Stimulated activated naive CD4-positive, alpha-beta T cell (primary cell): ENCODE data around the gene LRR1.
"Not testable (repeated sequence)": the region's sequence is repeated elsewhere in the genome, so short reads cannot be mapped to it uniquely, and the experiment has no call there.

Source experiments
- DNase-seq, 6 experiments: peaks; one replicate each; lab custom pipeline; 2025; lab: John Stamatoyannopoulos, UW

LRR1 gene

GRCh38 chr14:49585803-49586672, 12.7 kb upstream of the LRR1 start, which contains the start of gene RPS29:
Gene RPS29, minus strand, starts transcription at chr14:49586380. Its CDS starts 34 bp downstream, at chr14:49586346.
- peak; percentile 97 to 99 (median 98) for DNase-seq

GRCh38 chr14:49586673-49587460, 11.9 kb upstream of the LRR1 start:
- peak in 3 of 6 experiments; percentile 50 to 92 (median 88) for DNase-seq

- no peak for DNase-seq
Measured at GRCh38 chr14:49589387-49589786, 9.4 kb upstream of the LRR1 start.

DNA sequence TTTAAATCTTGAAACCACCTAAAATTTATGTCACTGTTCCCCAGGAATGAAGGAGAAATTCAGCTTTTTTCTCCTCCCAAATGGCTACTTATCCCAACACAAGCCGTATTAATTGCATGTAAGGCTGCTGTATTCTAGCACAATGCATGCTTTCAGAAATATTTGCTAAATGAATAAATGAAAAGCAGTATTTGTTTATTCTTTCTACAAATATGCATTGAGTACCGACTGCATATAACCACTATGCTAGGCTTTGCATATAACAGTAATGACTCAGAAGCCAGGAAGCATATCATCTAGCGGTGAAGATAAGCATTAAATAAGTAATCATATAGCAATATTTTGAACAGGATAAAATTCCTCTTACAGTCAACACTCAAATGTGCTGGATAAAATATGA, 5.7 kb upstream of the LRR1 start:
- DNase-seq = no peak

- DNase-seq = no peak
Measured at GRCh38 chr14:49594347-49595091, 4.2 kb upstream of the LRR1 start.

DNA sequence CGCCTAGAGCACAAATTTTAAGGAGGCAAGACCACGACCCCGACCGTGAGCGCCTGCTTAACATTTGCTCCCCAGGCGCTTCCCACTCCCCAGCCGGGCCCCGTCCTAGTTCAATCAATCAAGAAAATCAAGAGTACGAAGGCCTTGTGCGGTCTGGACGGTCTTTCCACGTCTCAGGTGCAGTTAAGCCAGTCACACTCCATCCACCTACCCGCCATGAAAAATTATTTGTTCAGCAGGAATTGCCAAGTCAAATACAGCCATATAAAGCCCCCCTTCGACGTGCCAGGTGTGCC, 603 bp upstream of the LRR1 start:
- peak in 1 of 6 experiments; percentile 34 for DNase-seq

GRCh38 chr14:49607583-49607982, 8.8 kb downstream of the LRR1 start:
- DNase-seq = no peak

- no peak for DNase-seq
Measured at GRCh38 chr14:49612251-49612650, 13.5 kb downstream of the LRR1 start.

DNA sequence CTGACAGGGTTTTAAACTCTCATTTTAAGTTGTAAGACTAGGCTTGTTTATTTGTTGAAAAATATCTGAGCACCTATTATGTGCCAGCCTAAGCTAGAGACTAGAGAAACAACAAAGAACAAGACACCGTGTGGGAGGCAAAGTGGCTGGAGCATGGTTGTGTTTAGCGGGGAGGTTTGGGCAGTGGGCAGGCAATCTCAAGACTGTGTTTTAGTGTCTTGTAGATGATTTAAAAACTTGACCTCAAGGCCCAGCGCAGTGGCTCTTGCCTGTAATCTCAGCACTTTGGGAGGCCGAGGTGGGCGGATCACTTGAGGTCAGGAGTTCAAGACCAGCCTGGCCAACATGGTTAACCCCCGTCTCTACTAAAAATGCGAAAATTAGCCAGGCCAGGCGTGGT, 13.9 kb downstream of the LRR1 start:
- DNase-seq = no peak

- DNase-seq = no peak
Measured at GRCh38 chr14:49614196-49614595, 15.5 kb downstream of the LRR1 start.

DNA sequence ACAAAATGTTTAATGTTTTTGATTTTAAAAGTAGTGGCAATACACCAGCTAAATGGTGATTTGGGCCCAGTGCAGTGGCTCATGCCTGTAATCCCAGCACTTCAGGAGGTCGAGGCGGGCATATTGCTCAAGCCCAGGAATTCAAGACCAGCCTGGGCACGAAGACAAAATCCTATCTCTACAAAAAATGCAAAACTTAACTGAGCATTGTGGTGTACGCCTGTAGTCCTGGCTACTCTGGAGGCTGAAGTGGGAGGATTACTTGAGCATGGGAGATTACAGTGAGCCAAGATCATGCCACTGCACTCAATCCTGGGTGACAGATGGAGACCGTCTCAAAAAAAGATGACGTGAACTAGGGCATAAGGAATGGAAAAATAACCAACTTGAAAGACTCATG, 17.0 kb downstream of the LRR1 start:
- no peak for DNase-seq

GRCh38 chr14:49617852-49618519, 19.2 kb downstream of the LRR1 start:
- DNase-seq = no peak

DNA sequence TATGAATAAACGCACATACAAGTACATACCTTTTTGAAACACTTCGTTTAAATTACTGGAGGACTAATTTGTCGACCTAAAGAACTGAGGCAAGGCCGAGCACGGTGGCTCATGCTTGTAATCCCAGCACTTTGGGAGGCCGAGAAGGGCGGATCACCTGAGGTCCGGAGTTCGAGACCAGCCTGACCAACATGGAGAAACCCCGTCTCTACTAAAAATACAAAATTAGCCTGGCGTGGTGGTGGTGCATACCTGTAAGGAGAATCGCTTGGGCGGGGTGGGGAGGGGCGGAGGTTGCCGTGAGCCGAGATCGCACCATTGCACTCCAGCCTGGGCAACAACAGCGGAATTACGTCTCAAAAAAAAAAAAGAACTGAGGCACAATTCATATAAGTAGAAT, 20.5 kb downstream of the LRR1 start:
- DNase-seq = not testable (repeated sequence)

- DNase-seq = no peak
Measured at GRCh38 chr14:49619730-49620129, 21.0 kb downstream of the LRR1 start.

GRCh38 chr14:49620182-49621113, 21.7 kb downstream of the LRR1 start, which contains the start of the genes MGAT2 and RPL36AL:
Gene MGAT2, plus strand, starts transcription at chr14:49620799. Its CDS starts 470 bp downstream, at chr14:49621269.
Gene RPL36AL, minus strand, starts transcription at chr14:49620626. Its CDS starts 1,522 bp downstream, at chr14:49619104.
- DNase-seq = peak; percentile 87 to 96 (median 92)

- peak in 5 of 6 experiments; percentile 18 to 62 (median 51) for DNase-seq
Measured at GRCh38 chr14:49621114-49621881, 22.6 kb downstream of the LRR1 start.

- DNase-seq = no peak
Measured at GRCh38 chr14:49622022-49622607, 23.4 kb downstream of the LRR1 start.

GRCh38 chr14:49623387-49623786, 24.6 kb downstream of the LRR1 start:
- no peak for DNase-seq
